ENCODE measurements around the gene BRD8.

BRD8 gene

GRCh38 chr5:138091685-138092084, 86.7 kb downstream of the BRD8 start:
- TF ChIP-seq CTCF (IDR thresholded peaks at IDR 0.05; ENCODE audit: borderline replicate concordance, extremely low read depth, low read length, poor library complexity, severe bottlenecking), result no peak
- TF ChIP-seq EZH2 (IDR thresholded peaks at IDR 0.05; ENCODE audit: borderline replicate concordance, low read depth, low read length, severe bottlenecking), result no peak
- H3K4me2 ChIP-seq (ENCODE audit: insufficient read depth, low read length), result no peak overlapping the region
- peaks cover 19% of the 10 kb centered on the region for H3K27me3 ChIP-seq (ENCODE audit: insufficient read depth, low read length, poor library complexity)
- ATAC-seq (ENCODE audit: insufficient read depth, low read depth) (no peak), DNase-seq (no peak)
- no peaks in the 10 kb centered on the region for H3K9me3 ChIP-seq (ENCODE audit: insufficient read depth, low read length, severe bottlenecking)
- no peaks in the 10 kb centered on the region for H4K20me1 ChIP-seq (ENCODE audit: insufficient read depth, low read length)
- no peaks in the 10 kb centered on the region for H3K79me2 ChIP-seq (ENCODE audit: insufficient read depth, low read length)
- no peaks in the 10 kb centered on the region for H3K36me3 ChIP-seq (ENCODE audit: insufficient read depth, low read length)
- no peaks in the 10 kb centered on the region for H3K4me1 ChIP-seq (ENCODE audit: insufficient read depth, low read length)
- no peak overlapping the region for H3K27ac ChIP-seq (ENCODE audit: low read length)
- H3K9ac ChIP-seq (ENCODE audit: low read depth, low read length), result no peak overlapping the region
- no peak overlapping the region for H3K4me3 ChIP-seq (ENCODE audit: low read depth in 1 of 2, low read length in 2 of 2)
- H2AFZ ChIP-seq (ENCODE audit: low read depth, low read length), result no peak overlapping the region
